H9 (cell line): ENCODE measurements around the gene PRR15. TPM values are rescaled to one million over a fixed set of nuclear protein-coding genes. Genes with fewer than 3 reads are reported as not detected.

ENCODE experiments used
- DNase-seq: peaks from one replicate; pipeline ENCODE4 v3.0.0-alpha.2; 2017
- H2AFZ ChIP-seq: one replicate; pipeline ENCODE4 v1.6.1; 2013; ENCODE audit warnings: mild to moderate bottlenecking, low read length, control low read depth, moderate library complexity
- H2AK5ac ChIP-seq: 2 replicates; pipeline ENCODE4 v1.6.1; 2013; ENCODE audit warnings: low read length, control low read depth, mixed read lengths; ENCODE audit not compliant: insufficient read length
- H2BK120ac ChIP-seq: one replicate; pipeline ENCODE4 v1.6.1; 2013; ENCODE audit warnings: low read depth, mild to moderate bottlenecking, low read length, control low read depth, inconsistent platforms; ENCODE audit not compliant: poor library complexity, severe bottlenecking
- H2BK12ac ChIP-seq: 2 replicates; pipeline ENCODE4 v1.6.1; 2013; ENCODE audit warnings: low read length, control low read depth, mixed read lengths, low read depth; ENCODE audit not compliant: insufficient read length
- H2BK15ac ChIP-seq: 2 replicates; pipeline ENCODE4 v1.6.1; 2013; ENCODE audit warnings: low read depth, low read length, control low read depth
- H2BK20ac ChIP-seq: one replicate; pipeline ENCODE4 v1.6.1; 2013; ENCODE audit warnings: low read depth, mild to moderate bottlenecking, low read length, control low read depth, inconsistent platforms; ENCODE audit not compliant: poor library complexity, severe bottlenecking
- H2BK5ac ChIP-seq: 2 replicates; pipeline ENCODE4 v1.6.1; 2013; ENCODE audit warnings: low read length, control low read depth, mixed read lengths; ENCODE audit not compliant: insufficient read length
- H3K14ac ChIP-seq: 2 replicates; pipeline ENCODE4 v1.6.1; 2013; ENCODE audit warnings: low read length, control low read depth; ENCODE audit not compliant: insufficient read depth
- H3K18ac ChIP-seq: 2 replicates; pipeline ENCODE4 v1.6.1; 2013; ENCODE audit warnings: low read depth, mild to moderate bottlenecking, mixed read lengths, low read length, control low read depth; ENCODE audit not compliant: insufficient read length
- H3K23ac ChIP-seq: 2 replicates; pipeline ENCODE4 v1.6.1; 2013; ENCODE audit warnings: low read length, control low read depth, mixed read lengths, low read depth; ENCODE audit not compliant: insufficient read length
- H3K23me2 ChIP-seq: 2 replicates; pipeline ENCODE4 v1.6.1; 2013; ENCODE audit warnings: low read depth, mild to moderate bottlenecking, mixed read lengths, low read length, control low read depth; ENCODE audit not compliant: insufficient read length, poor library complexity, severe bottlenecking
- H3K27ac ChIP-seq: 2 replicates; pipeline ENCODE4 v1.5.1; 2013; ENCODE audit warnings: low read length, control low read depth, mixed read lengths, low read depth; ENCODE audit not compliant: insufficient read length
- H3K27me3 ChIP-seq: 2 replicates; pipeline ENCODE4 v1.6.1; 2013; ENCODE audit warnings: low read length, control low read depth, inconsistent platforms; ENCODE audit not compliant: insufficient read depth
- H3K4ac ChIP-seq: 2 replicates; pipeline ENCODE4 v1.6.1; 2013; ENCODE audit warnings: low read depth, mild to moderate bottlenecking, control low read depth, inconsistent platforms, low read length, moderate library complexity
- H3K4me1 ChIP-seq: 2 replicates; pipeline ENCODE4 v1.6.1; 2013; ENCODE audit warnings: low read length, control low read depth, inconsistent platforms; ENCODE audit not compliant: insufficient read depth
- H3K4me2 ChIP-seq: 2 replicates; pipeline ENCODE4 v1.6.1; 2013; ENCODE audit warnings: low read length, control low read depth, mixed read lengths; ENCODE audit not compliant: insufficient read length, insufficient read depth
- H3K56ac ChIP-seq: 2 replicates; pipeline ENCODE4 v1.6.1; 2013; ENCODE audit warnings: low read depth, mild to moderate bottlenecking, mixed read lengths, low read length, control low read depth; ENCODE audit not compliant: insufficient read length
- H3K79me1 ChIP-seq: 2 replicates; pipeline ENCODE4 v1.6.1; 2013; ENCODE audit warnings: low read depth, mild to moderate bottlenecking, moderate library complexity, low read length, control low read depth, inconsistent platforms; ENCODE audit not compliant: insufficient read depth, poor library complexity, severe bottlenecking
- H3K79me2 ChIP-seq: 2 replicates; pipeline ENCODE4 v1.6.1; 2013; ENCODE audit warnings: low read length, control low read depth, inconsistent platforms; ENCODE audit not compliant: insufficient read depth
- H3K9ac ChIP-seq: 2 replicates; pipeline ENCODE4 v1.6.1; 2013; ENCODE audit warnings: low read length, control low read depth, mixed read lengths; ENCODE audit not compliant: insufficient read length; ENCODE audit errors: extremely low read depth
- H3K9me3 ChIP-seq: one replicate; pipeline ENCODE4 v1.6.1; 2013; ENCODE audit warnings: low read depth, low read length, inconsistent platforms; ENCODE audit not compliant: control insufficient read depth
- H3T11ph ChIP-seq: one replicate; pipeline ENCODE4 v1.6.1; 2013; ENCODE audit warnings: mild to moderate bottlenecking, low read length, control low read depth, inconsistent platforms
- H4K20me1 ChIP-seq: one replicate; pipeline ENCODE4 v1.6.1; 2013; ENCODE audit not compliant: control insufficient read depth, insufficient read length, insufficient read depth
- H4K5ac ChIP-seq: 2 replicates; pipeline ENCODE4 v1.6.1; 2013; ENCODE audit warnings: low read depth, mild to moderate bottlenecking, mixed read lengths, low read length, control low read depth; ENCODE audit not compliant: insufficient read length
- H4K8ac ChIP-seq: replicated peaks from 2 replicates; pipeline ENCODE4 v1.6.1; 2013; ENCODE audit warnings: low read length, control low read depth, mixed read lengths, low read depth; ENCODE audit not compliant: insufficient read length
- H4K91ac ChIP-seq: 2 replicates; pipeline ENCODE4 v1.6.1; 2013; ENCODE audit warnings: low read depth, mild to moderate bottlenecking, moderate library complexity, mixed read lengths, low read length, control low read depth; ENCODE audit not compliant: insufficient read length
- H3K27ac Mint-ChIP-seq, 3 experiments: 2 replicates in 2 of 3; 3 replicates in 1 of 3; pipeline ENCODE4 v1.8.0; 2020 to 2021; ENCODE audit warnings: mixed read lengths in 3 of 3, mild to moderate bottlenecking in 1 of 3, moderate library complexity in 1 of 3
- H3K27me3 Mint-ChIP-seq: 2 replicates; pipeline ENCODE4 v1.8.0; 2021; ENCODE audit warnings: low read depth, mild to moderate bottlenecking, moderate library complexity, mixed read lengths
- H3K36me3 Mint-ChIP-seq, 3 experiments: 2 replicates in 2 of 3; 3 replicates in 1 of 3; pipeline ENCODE4 v1.8.0; 2020 to 2021; ENCODE audit warnings: low read depth in 3 of 3, mixed read lengths in 3 of 3; ENCODE audit not compliant: insufficient read depth in 1 of 3
- H3K4me1 Mint-ChIP-seq, 2 experiments: 2 replicates each; pipeline ENCODE4 v1.8.0; 2020; ENCODE audit warnings: mixed read lengths in 2 of 2
- H3K4me3 Mint-ChIP-seq, 2 experiments: 2 replicates in 1 of 2; 3 replicates in 1 of 2; pipeline ENCODE4 v1.8.0; 2020 to 2021; ENCODE audit warnings: mild to moderate bottlenecking in 2 of 2, mixed read lengths in 2 of 2, moderate library complexity in 1 of 2
- H3K9me3 Mint-ChIP-seq, 2 experiments: 2 replicates in 1 of 2; 3 replicates in 1 of 2; pipeline ENCODE4 v1.8.0; 2020; ENCODE audit warnings: mild to moderate bottlenecking in 2 of 2, mixed read lengths in 2 of 2, moderate library complexity in 1 of 2
- total RNA-seq: library from RNA; stranded (reverse); gene quantifications from 2 replicates; pipeline ENCODE4 v1.2.1, GENCODE V29; 2021
- TF ChIP-seq, protein P1 (sequence below): fragments of 200-600 bp; sonication (generic); conservative IDR thresholded peaks from 3 replicates; pipeline ENCODE4 v1.8.0; 2021; ENCODE audit warnings: antibody characterized with exemption, mild to moderate bottlenecking

PRR15 gene
- total RNA-seq, 1 experiment from 2014 or later, result 15.1 TPM

DNA sequence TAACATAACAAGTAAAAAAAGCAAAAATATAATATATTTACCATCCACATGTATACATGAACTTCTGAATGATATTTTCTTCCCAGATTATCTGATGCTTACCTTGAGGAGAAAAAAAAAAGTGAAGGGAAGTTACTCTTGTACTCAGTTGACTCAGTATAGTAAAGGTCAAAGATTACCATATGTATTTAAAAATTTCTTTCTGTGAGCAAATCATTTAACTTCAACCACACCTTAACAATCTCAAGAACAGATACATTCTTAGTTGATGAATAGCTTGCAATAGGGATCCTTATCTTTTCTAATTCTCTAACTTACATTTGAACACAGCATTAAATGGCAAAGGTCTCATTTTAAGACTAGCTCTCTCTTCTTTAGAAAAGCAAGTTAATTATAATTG, 29.8 kb downstream of the PRR15 start:
- no peaks in the 10 kb centered on the region for H3K27me3 Mint-ChIP-seq
- Histone ChIP-seq H2BK20ac (no peak overlapping the region), H2AFZ (no peak overlapping the region), H4K91ac (no peak overlapping the region), H3K27ac (no peak overlapping the region), H3K79me2 (no peaks in the 10 kb centered on the region), H3K23ac (no peak overlapping the region), H4K5ac (no peak overlapping the region), H2AK5ac (no peak overlapping the region), H3K23me2 (no peaks in the 10 kb centered on the region), H2BK12ac (no peak overlapping the region), H2BK5ac (no peak overlapping the region), H3K9ac (no peak overlapping the region), H4K8ac (no peak overlapping the region), H3K14ac (no peak overlapping the region), H2BK15ac (no peak overlapping the region), H3K79me1 (no peaks in the 10 kb centered on the region), H3K4me1 (no peaks in the 10 kb centered on the region), H3K18ac (no peak overlapping the region), H3K4me2 (no peak overlapping the region), H2BK120ac (no peak overlapping the region), H3K27me3 (no peaks in the 10 kb centered on the region), H3T11ph (no peak overlapping the region), H3K56ac (no peak overlapping the region), H3K9me3 (no peaks in the 10 kb centered on the region), H4K20me1 (no peaks in the 10 kb centered on the region), H3K4ac (no peak overlapping the region)
- H3K36me3 Mint-ChIP-seq, result no peaks in the 10 kb centered on the region
- no peak overlapping the region for H3K4me3 Mint-ChIP-seq
- no peaks in the 10 kb centered on the region; a peak in 1 of 5 replicates for H3K9me3 Mint-ChIP-seq
- peaks cover 6 to 7% of the 10 kb centered on the region in 2 experiments for H3K4me1 Mint-ChIP-seq
- H3K27ac Mint-ChIP-seq, result no peak overlapping the region
- TF ChIP-seq, protein P1, sequence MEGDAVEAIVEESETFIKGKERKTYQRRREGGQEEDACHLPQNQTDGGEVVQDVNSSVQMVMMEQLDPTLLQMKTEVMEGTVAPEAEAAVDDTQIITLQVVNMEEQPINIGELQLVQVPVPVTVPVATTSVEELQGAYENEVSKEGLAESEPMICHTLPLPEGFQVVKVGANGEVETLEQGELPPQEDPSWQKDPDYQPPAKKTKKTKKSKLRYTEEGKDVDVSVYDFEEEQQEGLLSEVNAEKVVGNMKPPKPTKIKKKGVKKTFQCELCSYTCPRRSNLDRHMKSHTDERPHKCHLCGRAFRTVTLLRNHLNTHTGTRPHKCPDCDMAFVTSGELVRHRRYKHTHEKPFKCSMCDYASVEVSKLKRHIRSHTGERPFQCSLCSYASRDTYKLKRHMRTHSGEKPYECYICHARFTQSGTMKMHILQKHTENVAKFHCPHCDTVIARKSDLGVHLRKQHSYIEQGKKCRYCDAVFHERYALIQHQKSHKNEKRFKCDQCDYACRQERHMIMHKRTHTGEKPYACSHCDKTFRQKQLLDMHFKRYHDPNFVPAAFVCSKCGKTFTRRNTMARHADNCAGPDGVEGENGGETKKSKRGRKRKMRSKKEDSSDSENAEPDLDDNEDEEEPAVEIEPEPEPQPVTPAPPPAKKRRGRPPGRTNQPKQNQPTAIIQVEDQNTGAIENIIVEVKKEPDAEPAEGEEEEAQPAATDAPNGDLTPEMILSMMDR, result no peak
- DNase-seq, result no peak
